Measurements from ENCODE around the gene FANCB. TPM values are rescaled to one million over a fixed set of nuclear protein-coding genes. Genes with fewer than 3 reads are reported as not detected.

FANCB gene
- total RNA-seq, 1 donor from 2014 or later = 2.8 TPM

- Histone ChIP-seq H3K9me3 (ENCODE audit: insufficient read depth, low read depth, low read length) (no peaks in the 10 kb centered on the region), H3K79me2 (ENCODE audit: insufficient read depth, low read length) (no peaks in the 10 kb centered on the region), H3K4me2 (ENCODE audit: low read length) (no peak overlapping the region), H2AFZ (ENCODE audit: low read depth, low read length) (no peak overlapping the region), H3K4me1 (ENCODE audit: insufficient read depth, low read length) (no peaks in the 10 kb centered on the region), H3K9ac (ENCODE audit: low read length) (no peak overlapping the region), H3K27ac (ENCODE audit: low read depth, low read length) (no peak overlapping the region), H3K27me3 (ENCODE audit: insufficient read depth, low read length) (no peaks in the 10 kb centered on the region), H3K36me3 (ENCODE audit: insufficient read depth, low read length) (no peaks in the 10 kb centered on the region), H3K4me3 (ENCODE audit: insufficient read depth, low read depth, low read length) (no peak overlapping the region), H4K20me1 (ENCODE audit: insufficient read depth, low read length) (no peaks in the 10 kb centered on the region)
- TF ChIP-seq EZH2 (IDR thresholded peaks at IDR 0.05; ENCODE audit: insufficient read depth, low read length) = no peak
- TF ChIP-seq, protein P1, sequence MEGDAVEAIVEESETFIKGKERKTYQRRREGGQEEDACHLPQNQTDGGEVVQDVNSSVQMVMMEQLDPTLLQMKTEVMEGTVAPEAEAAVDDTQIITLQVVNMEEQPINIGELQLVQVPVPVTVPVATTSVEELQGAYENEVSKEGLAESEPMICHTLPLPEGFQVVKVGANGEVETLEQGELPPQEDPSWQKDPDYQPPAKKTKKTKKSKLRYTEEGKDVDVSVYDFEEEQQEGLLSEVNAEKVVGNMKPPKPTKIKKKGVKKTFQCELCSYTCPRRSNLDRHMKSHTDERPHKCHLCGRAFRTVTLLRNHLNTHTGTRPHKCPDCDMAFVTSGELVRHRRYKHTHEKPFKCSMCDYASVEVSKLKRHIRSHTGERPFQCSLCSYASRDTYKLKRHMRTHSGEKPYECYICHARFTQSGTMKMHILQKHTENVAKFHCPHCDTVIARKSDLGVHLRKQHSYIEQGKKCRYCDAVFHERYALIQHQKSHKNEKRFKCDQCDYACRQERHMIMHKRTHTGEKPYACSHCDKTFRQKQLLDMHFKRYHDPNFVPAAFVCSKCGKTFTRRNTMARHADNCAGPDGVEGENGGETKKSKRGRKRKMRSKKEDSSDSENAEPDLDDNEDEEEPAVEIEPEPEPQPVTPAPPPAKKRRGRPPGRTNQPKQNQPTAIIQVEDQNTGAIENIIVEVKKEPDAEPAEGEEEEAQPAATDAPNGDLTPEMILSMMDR (IDR thresholded peaks at IDR 0.05; ENCODE audit: insufficient read depth, low read depth, low read length) = no peak
- Mint-ChIP-seq H3K27me3 (ENCODE audit: low read depth, unreplicated experiment) (no peaks in the 10 kb centered on the region), H3K27ac (ENCODE audit: unreplicated experiment) (no peak overlapping the region), H3K4me3 (ENCODE audit: unreplicated experiment) (no peak overlapping the region), H3K36me3 (ENCODE audit: low read depth, unreplicated experiment) (no peaks in the 10 kb centered on the region), H3K9me3 (ENCODE audit: unreplicated experiment) (no peaks in the 10 kb centered on the region), H3K4me1 (ENCODE audit: low read depth, unreplicated experiment) (no peaks in the 10 kb centered on the region)
- FAIRE-seq (peak; percentile 76), DNase-seq (ENCODE audit: low read depth) (no peak)
Observed at GRCh38 chrX:14819769-14820168, 53.1 kb downstream of the FANCB start.

- FAIRE-seq = no peak
- H3K9me3 Mint-ChIP-seq (ENCODE audit: unreplicated experiment) = no peaks in the 10 kb centered on the region
- no peak for TF ChIP-seq EZH2 (IDR thresholded peaks at IDR 0.05; ENCODE audit: insufficient read depth, low read length)
- TF ChIP-seq, protein P1 (IDR thresholded peaks at IDR 0.05; ENCODE audit: insufficient read depth, low read depth, low read length) = no peak
Observed at GRCh38 chrX:14817571-14817970, 55.3 kb downstream of the FANCB start.

DNA sequence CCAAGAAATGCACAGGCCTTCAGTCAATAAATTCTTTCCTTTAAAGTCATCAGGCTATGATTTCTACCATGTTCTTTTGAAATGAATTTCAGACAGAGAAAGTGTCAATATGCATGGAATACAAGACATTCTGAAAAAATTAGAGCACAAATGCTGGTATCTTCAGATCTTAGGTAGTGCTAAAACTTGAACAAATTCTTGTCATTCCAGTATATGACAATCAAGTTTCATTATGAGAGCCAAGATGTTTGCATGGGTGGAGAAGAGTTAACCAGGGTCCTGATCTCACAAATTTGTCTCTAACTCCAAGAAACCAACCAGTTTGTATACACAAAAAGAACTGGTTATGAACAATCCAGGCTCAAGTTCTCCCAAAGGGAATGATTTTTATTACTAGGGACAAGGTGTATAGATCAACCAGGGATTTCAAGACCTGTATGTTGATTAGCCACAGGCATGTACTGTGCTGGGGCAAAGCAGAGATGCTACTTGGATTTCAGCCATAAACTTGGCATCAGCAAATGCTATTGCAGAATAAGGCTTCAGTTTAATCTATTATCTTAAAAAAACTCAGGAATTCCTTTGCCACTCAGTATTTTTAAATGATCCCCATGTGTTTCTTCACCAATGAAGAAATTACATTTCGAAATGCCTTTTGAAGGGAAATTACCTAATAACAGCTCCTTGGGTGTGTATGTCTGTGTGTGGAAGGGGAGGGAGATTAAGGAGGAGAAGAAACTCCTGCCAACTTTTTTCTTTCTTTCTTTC is 69.7 kb downstream of the FANCB start:
- no peaks in the 10 kb centered on the region for H3K79me2 ChIP-seq (ENCODE audit: insufficient read depth, low read length)
- peaks cover 2% of the 10 kb centered on the region for H3K9me3 Mint-ChIP-seq (ENCODE audit: unreplicated experiment)
- DNase-seq (ENCODE audit: low read depth) (no peak), FAIRE-seq (peak; percentile 71)
- no peak overlapping the region for H3K27ac Mint-ChIP-seq (ENCODE audit: unreplicated experiment)
- H3K36me3 Mint-ChIP-seq (ENCODE audit: low read depth, unreplicated experiment) = no peaks in the 10 kb centered on the region
- no peak overlapping the region for H3K27ac ChIP-seq (ENCODE audit: low read depth, low read length)
- H3K36me3 ChIP-seq (ENCODE audit: insufficient read depth, low read length) = no peaks in the 10 kb centered on the region
- H4K20me1 ChIP-seq (ENCODE audit: insufficient read depth, low read length) = no peaks in the 10 kb centered on the region
- H3K4me3 ChIP-seq (ENCODE audit: insufficient read depth, low read depth, low read length) = no peak overlapping the region
- no peak overlapping the region for H3K4me3 Mint-ChIP-seq (ENCODE audit: unreplicated experiment)
- no peaks in the 10 kb centered on the region for H3K27me3 Mint-ChIP-seq (ENCODE audit: low read depth, unreplicated experiment)
- no peak overlapping the region for H2AFZ ChIP-seq (ENCODE audit: low read depth, low read length)
- no peaks in the 10 kb centered on the region for H3K27me3 ChIP-seq (ENCODE audit: insufficient read depth, low read length)
- H3K9ac ChIP-seq (ENCODE audit: low read length) = no peak overlapping the region
- peaks cover 6% of the 10 kb centered on the region for H3K4me1 Mint-ChIP-seq (ENCODE audit: low read depth, unreplicated experiment)
- no peaks in the 10 kb centered on the region for H3K9me3 ChIP-seq (ENCODE audit: insufficient read depth, low read depth, low read length)
- TF ChIP-seq EZH2 (IDR thresholded peaks at IDR 0.05; ENCODE audit: insufficient read depth, low read length) = no peak
- TF ChIP-seq, protein P1 (IDR thresholded peaks at IDR 0.05; ENCODE audit: insufficient read depth, low read depth, low read length) = no peak
- no peak overlapping the region for H3K4me2 ChIP-seq (ENCODE audit: low read length)
- H3K4me1 ChIP-seq (ENCODE audit: insufficient read depth, low read length) = no peaks in the 10 kb centered on the region

More at GRCh38 chrX:14817571-14817970, 55.3 kb downstream of the FANCB start:
- H3K27ac ChIP-seq (ENCODE audit: low read depth, low read length) = no peak overlapping the region
- no peaks in the 10 kb centered on the region for H3K4me1 Mint-ChIP-seq (ENCODE audit: low read depth, unreplicated experiment)
- H2AFZ ChIP-seq (ENCODE audit: low read depth, low read length) = no peak overlapping the region
- H3K36me3 ChIP-seq (ENCODE audit: insufficient read depth, low read length) = no peaks in the 10 kb centered on the region
- H4K20me1 ChIP-seq (ENCODE audit: insufficient read depth, low read length) = no peaks in the 10 kb centered on the region
- H3K4me2 ChIP-seq (ENCODE audit: low read length) = no peak overlapping the region
- no peaks in the 10 kb centered on the region for H3K9me3 ChIP-seq (ENCODE audit: insufficient read depth, low read depth, low read length)
- no peaks in the 10 kb centered on the region for H3K4me1 ChIP-seq (ENCODE audit: insufficient read depth, low read length)
- no peaks in the 10 kb centered on the region for H3K79me2 ChIP-seq (ENCODE audit: insufficient read depth, low read length)
- no peak overlapping the region for H3K9ac ChIP-seq (ENCODE audit: low read length)
- H3K27me3 Mint-ChIP-seq (ENCODE audit: low read depth, unreplicated experiment) = no peaks in the 10 kb centered on the region
- H3K27ac Mint-ChIP-seq (ENCODE audit: unreplicated experiment) = no peak overlapping the region
- DNase-seq (ENCODE audit: low read depth) = no peak
- H3K27me3 ChIP-seq (ENCODE audit: insufficient read depth, low read length) = no peaks in the 10 kb centered on the region
- no peak overlapping the region for H3K4me3 Mint-ChIP-seq (ENCODE audit: unreplicated experiment)
- no peak overlapping the region for H3K4me3 ChIP-seq (ENCODE audit: insufficient read depth, low read depth, low read length)
- no peaks in the 10 kb centered on the region for H3K36me3 Mint-ChIP-seq (ENCODE audit: low read depth, unreplicated experiment)
